Esophagus muscularis mucosa (tissue), 4 donors: Measurements from ENCODE around the gene GLCCI1. TPM values are rescaled to one million over a fixed set of nuclear protein-coding genes. Genes with fewer than 3 reads are reported as not detected.

Experiments
- DNase-seq: peaks from one replicate; pipeline ENCODE4 v3.0.0-alpha.2; 2017; ENCODE audit errors: extremely low spot score
- H3K27ac ChIP-seq, 4 donors: fragments of 200-600 bp; sonication (generic); replicated peaks in 1 of 4; 1 replicate in 3 of 4; 2 replicates in 1 of 4; pipeline ENCODE4 v1.5.1; 2016 to 2019; ENCODE audit warnings: mild to moderate bottlenecking in 1 of 4
- H3K27me3 ChIP-seq, 4 donors: fragments of 200-600 bp; sonication (generic); one replicate each; pipeline versions ENCODE4 v1.5.1 to v1.6.0; 2016 to 2019
- H3K36me3 ChIP-seq, 4 donors: fragments of 200-600 bp; sonication (generic); one replicate each; pipeline ENCODE4 v1.5.1; 2016 to 2019
- H3K4me1 ChIP-seq, 4 donors: fragments of 200-600 bp; sonication (generic); one replicate each; pipeline ENCODE4 v1.5.1; 2016 to 2019
- H3K4me3 ChIP-seq, 4 donors: fragments of 200-600 bp; sonication (generic); 1 replicate in 2 of 4; 2 replicates in 2 of 4; pipeline ENCODE4 v1.5.1; 2016 to 2019; ENCODE audit warnings: mild to moderate bottlenecking in 4 of 4, moderate library complexity in 1 of 4
- H3K9me3 ChIP-seq, 4 donors: fragments of 200-600 bp; sonication (generic); 1 replicate in 3 of 4; 2 replicates in 1 of 4; pipeline ENCODE4 v1.5.1; 2016 to 2019
- CTCF ChIP-seq, 3 experiments: fragments of 200-600 bp in 2 of 3; fragments of 450-650 bp in 1 of 3; sonication (generic) in 2 of 3; IDR thresholded peaks; one replicate each; pipeline ENCODE4 v1.5.1; 2017 to 2019; ENCODE audit warnings: antibody characterized with exemption in 3 of 3, mild to moderate bottlenecking in 2 of 3, moderate library complexity in 1 of 3
- EP300 ChIP-seq: sonication (generic); formaldehyde crosslinking; IDR thresholded peaks from one replicate; pipeline ENCODE4 v1.6.1; 2017; ENCODE audit warnings: antibody characterized with exemption
- POLR2A ChIP-seq: fragments of 450-650 bp; IDR thresholded peaks from one replicate; pipeline ENCODE4 v1.6.1; 2017; ENCODE audit warnings: antibody characterized with exemption, moderate library complexity, mild to moderate bottlenecking, low read depth
- POLR2AphosphoS5 ChIP-seq, 2 donors: sonication (generic); formaldehyde crosslinking; IDR thresholded peaks; one replicate each; pipeline ENCODE4 v1.6.1; 2017; ENCODE audit warnings: antibody characterized with exemption in 2 of 2
- WGBS: methylation state at CpG from one replicate; pipeline ENCODE4 v1.1.5; 2018; 5-methylcytosine and 5-hydroxymethylcytosine counted together
- intact Hi-C: fragments of 100-400 bp; cut with DNase I; formaldehyde crosslinking; loops from one replicate; pipeline ENCODE4 v1.15.1; 2023
- total RNA-seq, 4 donors: library from RNA; depleted of rRNA; stranded (reverse); fragments of >200 nt; gene quantifications; one replicate each; pipeline versions ENCODE4 v1.1.0 to v1.2.1, GENCODE V29; 2016

GLCCI1 gene
- total RNA-seq, 4 donors from 2014 or later: 2.8 to 8.3 (median 4.8) TPM

- H3K36me3 ChIP-seq: peaks cover 0 to 31% (median 0%) of the 10 kb centered on the region in 4 donors
- H3K9me3 ChIP-seq: no peaks in the 10 kb centered on the region
- no peaks in the 10 kb centered on the region for H3K4me1 ChIP-seq
- H3K27me3 ChIP-seq: no peaks in the 10 kb centered on the region
- no peak overlapping the region for H3K27ac ChIP-seq
- no peak for TF ChIP-seq POLR2A
- WGBS: 81% methylated on average over 3 of the region's 3 CpGs
- H3K4me3 ChIP-seq: no peak overlapping the region
- intact Hi-C loops: no loop called here
- no peak for DNase-seq
Observed at GRCh38 chr7:8115547-8116402, 147.2 kb downstream of the GLCCI1 start.

- H3K27ac ChIP-seq: no peak overlapping the region
- intact Hi-C loops: no loop called here
- no peaks in the 10 kb centered on the region for H3K4me1 ChIP-seq
- TF ChIP-seq POLR2A (no peak), POLR2AphosphoS5 (IDR thresholded peaks at IDR 0.05) (no peak), EP300 (no peak), CTCF (IDR thresholded peaks at IDR 0.05) (no peak)
- H3K27me3 ChIP-seq: no peaks in the 10 kb centered on the region
- no peaks in the 10 kb centered on the region for H3K9me3 ChIP-seq
- no peak overlapping the region for H3K4me3 ChIP-seq
- peaks cover 0 to 42% (median 2%) of the 10 kb centered on the region in 4 donors for H3K36me3 ChIP-seq
- WGBS: 71% methylated on average over 2 of the region's 2 CpGs
- no peak for DNase-seq
Observed at GRCh38 chr7:8117195-8117594, 148.6 kb downstream of the GLCCI1 start.

- intact Hi-C loops: no loop called here
- Histone ChIP-seq H3K27me3 (no peaks in the 10 kb centered on the region), H3K9me3 (no peaks in the 10 kb centered on the region), H3K27ac (no peak overlapping the region), H3K4me1 (no peaks in the 10 kb centered on the region), H3K4me3 (no peak overlapping the region), H3K36me3 (peaks cover 0 to 60% (median 2%) of the 10 kb centered on the region in 4 donors)
- no peak for TF ChIP-seq POLR2AphosphoS5 (IDR thresholded peaks at IDR 0.05)
- WGBS: 75% methylated on average over 8 of the region's 8 CpGs
- no peak for DNase-seq
Observed at GRCh38 chr7:8119262-8119661, 150.7 kb downstream of the GLCCI1 start.

GRCh38 chr7:8120390-8121058 lies 151.9 kb downstream of the GLCCI1 start:
- H3K4me3 ChIP-seq: no peak overlapping the region
- no peaks in the 10 kb centered on the region for H3K4me1 ChIP-seq
- H3K27me3 ChIP-seq: no peaks in the 10 kb centered on the region
- intact Hi-C loops: no loop called here
- peaks cover 0 to 73% (median 2%) of the 10 kb centered on the region in 4 donors for H3K36me3 ChIP-seq
- no peak overlapping the region for H3K27ac ChIP-seq
- 92% methylated on average over 10 of the region's 12 CpGs for WGBS
- TF ChIP-seq POLR2AphosphoS5 (IDR thresholded peaks at IDR 0.05) (no peak), POLR2A (no peak), EP300 (no peak), CTCF (IDR thresholded peaks at IDR 0.05) (no peak)
- DNase-seq: no peak
- H3K9me3 ChIP-seq: no peaks in the 10 kb centered on the region

- Histone ChIP-seq H3K4me1 (no peaks in the 10 kb centered on the region), H3K27me3 (no peaks in the 10 kb centered on the region), H3K4me3 (no peak overlapping the region), H3K36me3 (peaks cover 0 to 77% (median 2%) of the 10 kb centered on the region in 4 donors), H3K9me3 (no peaks in the 10 kb centered on the region), H3K27ac (no peak overlapping the region)
- intact Hi-C loops: no loop called here
- DNase-seq: no peak
- 78% methylated on average over 3 of the region's 3 CpGs for whole genome bisulfite sequencing
- no peak for TF ChIP-seq EP300
Observed at GRCh38 chr7:8121243-8121642, 152.6 kb downstream of the GLCCI1 start.

GRCh38 chr7:8125680-8126444 lies 157.3 kb downstream of the GLCCI1 start:
- Histone ChIP-seq H3K27me3 (no peaks in the 10 kb centered on the region), H3K4me3 (no peak overlapping the region), H3K4me1 (no peaks in the 10 kb centered on the region), H3K27ac (no peak overlapping the region), H3K36me3 (peaks cover 0 to 61% (median 2%) of the 10 kb centered on the region in 4 donors), H3K9me3 (no peaks in the 10 kb centered on the region)
- 72% methylated on average over 8 of the region's 8 CpGs for WGBS
- TF ChIP-seq EP300 (no peak), CTCF (IDR thresholded peaks at IDR 0.05) (no peak)
- intact Hi-C loops: no loop called here
- DNase-seq: no peak
